Liver (tissue), 9 donors: Measurements from ENCODE around the gene ZNHIT2. TPM values are rescaled to one million over a fixed set of nuclear protein-coding genes. Genes with fewer than 3 reads are reported as not detected.

Experiments
- DNase-seq: peaks from one replicate; pipeline ENCODE4 v3.0.0-alpha.2; 2017; ENCODE audit warnings: low spot score
- H3K27ac ChIP-seq, 2 donors: one replicate each; pipeline ENCODE4 v1.7.0; 2013; ENCODE audit warnings: inconsistent platforms in 2 of 2, low read length in 2 of 2, control low read depth in 1 of 2, low read depth in 1 of 2, mild to moderate bottlenecking in 1 of 2
- H3K27me3 ChIP-seq, 4 donors: one replicate each; pipeline versions ENCODE4 v1.6.1 to v1.7.0; 2013; ENCODE audit warnings: low read length in 3 of 4, inconsistent platforms in 1 of 4, mild to moderate bottlenecking in 1 of 4, moderate library complexity in 1 of 4; ENCODE audit not compliant: control insufficient read depth in 4 of 4, insufficient read depth in 4 of 4
- H3K36me3 ChIP-seq, 4 donors: one replicate each; pipeline versions ENCODE4 v1.6.1 to v1.7.0; 2013; ENCODE audit warnings: low read length in 3 of 4, mild to moderate bottlenecking in 3 of 4, low read depth in 1 of 4, moderate library complexity in 1 of 4; ENCODE audit not compliant: control insufficient read depth in 4 of 4, insufficient read depth in 3 of 4
- H3K4me1 ChIP-seq, 4 donors: one replicate each; pipeline versions ENCODE4 v1.6.1 to v1.7.0; 2013; ENCODE audit warnings: low read length in 3 of 4, mild to moderate bottlenecking in 3 of 4, moderate library complexity in 1 of 4; ENCODE audit not compliant: control insufficient read depth in 4 of 4, insufficient read depth in 4 of 4
- H3K4me3 ChIP-seq, 3 donors: one replicate each; pipeline versions ENCODE4 v1.6.1 to v1.7.0; 2013; ENCODE audit warnings: low read length in 3 of 3, control low read depth in 1 of 3, low read depth in 1 of 3, mild to moderate bottlenecking in 1 of 3
- H3K9ac ChIP-seq, 2 donors: one replicate each; pipeline ENCODE4 v1.7.0; 2013; ENCODE audit warnings: low read length in 2 of 2, mild to moderate bottlenecking in 2 of 2, moderate library complexity in 2 of 2, control low read depth in 1 of 2, low read depth in 1 of 2
- H3K9me3 ChIP-seq, 4 donors: one replicate each; pipeline versions ENCODE4 v1.6.1 to v1.7.0; 2013; ENCODE audit warnings: low read length in 3 of 4; ENCODE audit not compliant: control insufficient read depth in 4 of 4
- ATF3 ChIP-seq: IDR thresholded peaks from 2 replicates; pipeline ENCODE4 v1.6.1; 2016; ENCODE audit warnings: antibody characterized with exemption
- EGR1 ChIP-seq, 2 donors: IDR thresholded peaks; 2 replicates each; pipeline ENCODE4 v1.6.1; 2016 to 2018; ENCODE audit warnings: antibody characterized with exemption in 2 of 2, low read depth in 2 of 2
- FOXA1 ChIP-seq: IDR thresholded peaks from 2 replicates; pipeline ENCODE4 v1.6.1; 2016; ENCODE audit warnings: antibody characterized with exemption
- GABPA ChIP-seq, 2 donors: IDR thresholded peaks in 1 of 2; conservative IDR thresholded peaks in 1 of 2; 2 replicates each; pipeline ENCODE4 v1.6.1; 2016; ENCODE audit warnings: antibody characterized with exemption in 2 of 2, mild to moderate bottlenecking in 1 of 2, moderate library complexity in 1 of 2
- HNF4G ChIP-seq: IDR thresholded peaks from 2 replicates; pipeline ENCODE4 v1.6.1; 2016; ENCODE audit warnings: antibody characterized with exemption
- JUND ChIP-seq, 2 donors: IDR thresholded peaks; 2 replicates each; pipeline ENCODE4 v1.6.1; 2016; ENCODE audit warnings: antibody characterized with exemption in 2 of 2
- NR2F2 ChIP-seq: IDR thresholded peaks from 2 replicates; pipeline ENCODE4 v1.6.1; 2016; ENCODE audit warnings: antibody characterized with exemption
- REST ChIP-seq: IDR thresholded peaks from 2 replicates; pipeline ENCODE4 v1.6.1; 2016; ENCODE audit warnings: antibody characterized with exemption, mild to moderate bottlenecking
- RXRA ChIP-seq, 2 donors: IDR thresholded peaks; 2 replicates each; pipeline ENCODE4 v1.6.1; 2017 to 2018; ENCODE audit warnings: antibody characterized with exemption in 2 of 2, mild to moderate bottlenecking in 1 of 2
- TAF1 ChIP-seq: conservative IDR thresholded peaks from 2 replicates; pipeline ENCODE4 v1.6.1; 2016; ENCODE audit warnings: antibody characterized with exemption, mild to moderate bottlenecking
- YY1 ChIP-seq: IDR thresholded peaks from 2 replicates; pipeline ENCODE4 v1.6.1; 2016; ENCODE audit warnings: antibody characterized with exemption, mild to moderate bottlenecking
- ZBTB33 ChIP-seq: IDR thresholded peaks from 2 replicates; pipeline ENCODE4 v1.6.1; 2016; ENCODE audit warnings: antibody characterized with exemption
- WGBS: extraction: QIAGEN DNeasy Blood & Tissue Kit; methylation state at CpG from one replicate; pipeline ENCODE4 v1.1.7; 2013; 5-methylcytosine and 5-hydroxymethylcytosine counted together
- polyA plus RNA-seq, 2 donors: library from polyadenylated mRNA; stranded (reverse) in 1 of 2; unstranded in 1 of 2; fragments of 200-250 nt in 1 of 2; fragments of >200 nt in 1 of 2; fragmentation: Nextera tagmentation in 1 of 2; extraction: Ambion mirVana in 1 of 2; gene quantifications; one replicate each; pipeline versions ENCODE4 v1.2.1 to v1.2.3, GENCODE V29; 2013 to 2015
- total RNA-seq, 2 donors: library from RNA; depleted of rRNA; stranded (reverse); fragments of >200 nt; gene quantifications; one replicate each; pipeline ENCODE4 v1.2.3, GENCODE V29; 2014
- TF ChIP-seq, protein P1 (sequence below): fragments of 150-350 bp; IDR thresholded peaks from 2 replicates; pipeline ENCODE4 v1.5.1; 2017; ENCODE audit warnings: improper control_type of control experiment, low read depth, low read length; ENCODE audit not compliant: missing input control
- TF ChIP-seq, protein P2 (sequence below): IDR thresholded peaks from 2 replicates; pipeline ENCODE4 v1.6.1; 2016; ENCODE audit warnings: antibody characterized with exemption
- donor health status: healthy.
- donor health status: healthy.
- donor health status: healthy.
- donor health status: healthy.
- donor health status: healthy.

ZNHIT2 gene
- total and polyA plus RNA-seq, 4 donors: 2.2 to 13.9 (median 6.1) TPM

DNA sequence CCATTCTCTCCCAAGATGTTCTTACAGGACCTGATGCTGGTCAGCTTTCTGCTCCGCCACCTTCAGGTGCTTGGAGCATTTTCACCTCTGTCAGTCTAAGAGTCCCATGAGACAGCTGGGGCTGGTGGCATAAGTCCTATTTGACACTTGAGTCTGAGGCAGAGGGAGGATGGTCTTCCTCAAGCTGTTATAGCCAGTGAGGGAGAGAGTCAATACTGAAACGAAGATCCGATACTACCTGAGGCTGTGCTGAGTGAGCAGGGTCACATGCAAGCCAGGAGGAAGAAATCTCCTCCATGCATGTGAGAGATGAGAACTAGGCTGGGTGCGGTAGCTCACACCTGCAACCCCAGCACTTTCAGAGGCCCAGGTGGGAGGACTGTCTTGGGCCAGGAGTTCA, 27.9 kb downstream of the ZNHIT2 start:
- WGBS: 91% methylated on average over 4 of the region's 4 CpGs

GRCh38 chr11:65087827-65088226, 29.7 kb downstream of the ZNHIT2 start:
- Histone ChIP-seq H3K9ac (no peak overlapping the region), H3K4me3 (no peak overlapping the region), H3K27ac (no peak overlapping the region), H3K4me1 (peaks cover 10 to 23% (median 18%) of the 10 kb centered on the region in 4 donors), H3K27me3 (no peaks in the 10 kb centered on the region), H3K9me3 (no peaks in the 10 kb centered on the region), H3K36me3 (peaks cover 5 to 39% (median 13%) of the 10 kb centered on the region in 4 donors)
- WGBS: 95% methylated on average over 15 of the region's 15 CpGs
- no peak for DNase-seq
- no peak for TF ChIP-seq TAF1
- TF ChIP-seq EGR1 (IDR thresholded peaks at IDR 0.05; ENCODE audit: low read depth in 2 of 2): no peak
- no peak for TF ChIP-seq GABPA (IDR thresholded peaks at IDR 0.05 in 1 of 2, conservative IDR thresholded peaks at IDR 0.05 in 1 of 2)
- no peak for TF ChIP-seq RXRA (IDR thresholded peaks at IDR 0.05)
- TF ChIP-seq ZBTB33: no peak
- no peak for TF ChIP-seq FOXA1
- TF ChIP-seq NR2F2: no peak
- TF ChIP-seq JUND (IDR thresholded peaks at IDR 0.05): no peak
- no peak for TF ChIP-seq ATF3
- TF ChIP-seq, protein P1, sequence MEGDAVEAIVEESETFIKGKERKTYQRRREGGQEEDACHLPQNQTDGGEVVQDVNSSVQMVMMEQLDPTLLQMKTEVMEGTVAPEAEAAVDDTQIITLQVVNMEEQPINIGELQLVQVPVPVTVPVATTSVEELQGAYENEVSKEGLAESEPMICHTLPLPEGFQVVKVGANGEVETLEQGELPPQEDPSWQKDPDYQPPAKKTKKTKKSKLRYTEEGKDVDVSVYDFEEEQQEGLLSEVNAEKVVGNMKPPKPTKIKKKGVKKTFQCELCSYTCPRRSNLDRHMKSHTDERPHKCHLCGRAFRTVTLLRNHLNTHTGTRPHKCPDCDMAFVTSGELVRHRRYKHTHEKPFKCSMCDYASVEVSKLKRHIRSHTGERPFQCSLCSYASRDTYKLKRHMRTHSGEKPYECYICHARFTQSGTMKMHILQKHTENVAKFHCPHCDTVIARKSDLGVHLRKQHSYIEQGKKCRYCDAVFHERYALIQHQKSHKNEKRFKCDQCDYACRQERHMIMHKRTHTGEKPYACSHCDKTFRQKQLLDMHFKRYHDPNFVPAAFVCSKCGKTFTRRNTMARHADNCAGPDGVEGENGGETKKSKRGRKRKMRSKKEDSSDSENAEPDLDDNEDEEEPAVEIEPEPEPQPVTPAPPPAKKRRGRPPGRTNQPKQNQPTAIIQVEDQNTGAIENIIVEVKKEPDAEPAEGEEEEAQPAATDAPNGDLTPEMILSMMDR: no peak
- no peak for TF ChIP-seq YY1

More for the DNA sequence above, 27.9 kb downstream of the ZNHIT2 start:
- H3K36me3 ChIP-seq: peaks cover 5 to 39% (median 13%) of the 10 kb centered on the region in 4 donors
- no peak overlapping the region for H3K27ac ChIP-seq
- no peak overlapping the region for H3K9ac ChIP-seq
- TF ChIP-seq HNF4G (no peak), REST (no peak), NR2F2 (no peak), ZBTB33 (no peak), ATF3 (no peak)
- TF ChIP-seq, protein P2, sequence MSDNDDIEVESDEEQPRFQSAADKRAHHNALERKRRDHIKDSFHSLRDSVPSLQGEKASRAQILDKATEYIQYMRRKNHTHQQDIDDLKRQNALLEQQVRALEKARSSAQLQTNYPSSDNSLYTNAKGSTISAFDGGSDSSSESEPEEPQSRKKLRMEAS: no peak
- H3K9me3 ChIP-seq: no peaks in the 10 kb centered on the region
- H3K4me3 ChIP-seq: no peak overlapping the region
- H3K27me3 ChIP-seq: no peaks in the 10 kb centered on the region
- peaks cover 5 to 12% (median 10%) of the 10 kb centered on the region in 4 donors for H3K4me1 ChIP-seq
- no peak for DNase-seq
